ENCODE data around the gene AEN.

AEN gene

GRCh38 chr15:88649753-88650551, 28.8 kb downstream of the AEN start:
- DNase-seq (ENCODE audit: low read depth, low spot score): no peak

- DNase-seq (ENCODE audit: low read depth, low spot score): no peak
These were observed 29.4 kb downstream of the AEN start for GRCh38 chr15:88650556-88650955.

- no peak for DNase-seq (ENCODE audit: low read depth, low spot score)
These were observed 30.1 kb downstream of the AEN start for GRCh38 chr15:88651136-88651732.

GRCh38 chr15:88651971-88652370, 30.8 kb downstream of the AEN start:
- DNase-seq (ENCODE audit: low read depth, low spot score): no peak

GRCh38 chr15:88652456-88653199, 31.5 kb downstream of the AEN start:
- no peak for DNase-seq (ENCODE audit: low read depth, low spot score)

GRCh38 chr15:88653200-88654064, 32.3 kb downstream of the AEN start:
- no peak for DNase-seq (ENCODE audit: low read depth, low spot score)

- DNase-seq (ENCODE audit: low read depth, low spot score): no peak
These were observed 33.4 kb downstream of the AEN start for GRCh38 chr15:88654430-88655102.

GRCh38 chr15:88655103-88655553, 34.0 kb downstream of the AEN start:
- DNase-seq (ENCODE audit: low read depth, low spot score): no peak

GRCh38 chr15:88655800-88656488, 34.8 kb downstream of the AEN start:
- DNase-seq (ENCODE audit: low read depth, low spot score): no peak

- DNase-seq (ENCODE audit: low read depth, low spot score): no peak
These were observed 35.7 kb downstream of the AEN start for GRCh38 chr15:88656760-88657221.

- DNase-seq (ENCODE audit: low read depth, low spot score): no peak
These were observed 36.4 kb downstream of the AEN start for GRCh38 chr15:88657326-88658069.

GRCh38 chr15:88658070-88658965, 37.2 kb downstream of the AEN start:
- no peak for DNase-seq (ENCODE audit: low read depth, low spot score)

GRCh38 chr15:88658972-88659931, 38.1 kb downstream of the AEN start:
- DNase-seq (ENCODE audit: low read depth, low spot score): no peak

GRCh38 chr15:88661041-88661700, 40.0 kb downstream of the AEN start:
- DNase-seq (ENCODE audit: low read depth, low spot score): no peak

GRCh38 chr15:88661761-88662556, 40.8 kb downstream of the AEN start:
- no peak for DNase-seq (ENCODE audit: low read depth, low spot score)

- DNase-seq (ENCODE audit: low read depth, low spot score): no peak
These were observed 42.0 kb downstream of the AEN start for GRCh38 chr15:88663141-88663621.

Measured in brain pericyte (primary cell).